Panc1 (cell line): ENCODE results near the gene CHRNA5.

Experiments
- POLR2AphosphoS5 ChIP-seq: IDR thresholded peaks from 2 replicates; pipeline ENCODE4 v1.6.1; 2012; ENCODE audit warnings: mild to moderate bottlenecking, low read depth, low read length, moderate library complexity
- SIN3A ChIP-seq: IDR thresholded peaks from 2 replicates; pipeline ENCODE4 v1.6.1; 2012; ENCODE audit warnings: low read depth, mild to moderate bottlenecking, low read length, moderate library complexity, borderline replicate concordance; ENCODE audit not compliant: insufficient read depth
- TCF7L2 ChIP-seq: IDR thresholded peaks from 2 replicates; pipeline ENCODE4 v1.6.1; 2011; ENCODE audit warnings: mild to moderate bottlenecking, low read depth, low read length, inconsistent platforms
- TF ChIP-seq, protein P1 (sequence below): fragments of 450-650 bp; IDR thresholded peaks from 2 replicates; pipeline ENCODE4 v1.5.1; 2017; ENCODE audit warnings: mild to moderate bottlenecking
- TF ChIP-seq, protein P2 (sequence below), 2 experiments: IDR thresholded peaks; 2 replicates each; pipeline ENCODE4 v1.6.1; 2011 to 2012; ENCODE audit warnings: low read depth in 2 of 2, control low read depth in 1 of 2, low read length in 1 of 2, mild to moderate bottlenecking in 1 of 2, moderate library complexity in 1 of 2; ENCODE audit not compliant: insufficient read depth in 1 of 2

DNA sequence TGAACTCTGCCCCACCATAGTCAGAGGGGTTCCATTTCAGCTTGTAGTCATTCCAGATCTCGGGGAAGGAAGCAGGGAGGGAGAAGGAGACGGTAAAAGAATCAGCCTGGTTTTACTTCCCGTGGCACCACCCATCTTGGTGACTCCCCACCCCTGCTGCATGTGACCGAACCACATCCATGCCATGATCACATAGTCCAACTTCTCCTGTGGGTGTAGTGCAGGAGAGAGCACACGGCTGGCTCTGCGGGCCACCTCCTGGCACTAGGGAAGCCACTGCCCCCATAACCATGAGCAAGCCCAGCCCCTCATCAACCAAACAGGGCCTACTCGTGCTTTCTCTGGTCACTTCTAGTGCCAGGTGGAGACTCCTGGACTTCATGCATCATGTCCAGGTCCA, 51.8 kb downstream of the CHRNA5 start:
- TF ChIP-seq, protein P1, sequence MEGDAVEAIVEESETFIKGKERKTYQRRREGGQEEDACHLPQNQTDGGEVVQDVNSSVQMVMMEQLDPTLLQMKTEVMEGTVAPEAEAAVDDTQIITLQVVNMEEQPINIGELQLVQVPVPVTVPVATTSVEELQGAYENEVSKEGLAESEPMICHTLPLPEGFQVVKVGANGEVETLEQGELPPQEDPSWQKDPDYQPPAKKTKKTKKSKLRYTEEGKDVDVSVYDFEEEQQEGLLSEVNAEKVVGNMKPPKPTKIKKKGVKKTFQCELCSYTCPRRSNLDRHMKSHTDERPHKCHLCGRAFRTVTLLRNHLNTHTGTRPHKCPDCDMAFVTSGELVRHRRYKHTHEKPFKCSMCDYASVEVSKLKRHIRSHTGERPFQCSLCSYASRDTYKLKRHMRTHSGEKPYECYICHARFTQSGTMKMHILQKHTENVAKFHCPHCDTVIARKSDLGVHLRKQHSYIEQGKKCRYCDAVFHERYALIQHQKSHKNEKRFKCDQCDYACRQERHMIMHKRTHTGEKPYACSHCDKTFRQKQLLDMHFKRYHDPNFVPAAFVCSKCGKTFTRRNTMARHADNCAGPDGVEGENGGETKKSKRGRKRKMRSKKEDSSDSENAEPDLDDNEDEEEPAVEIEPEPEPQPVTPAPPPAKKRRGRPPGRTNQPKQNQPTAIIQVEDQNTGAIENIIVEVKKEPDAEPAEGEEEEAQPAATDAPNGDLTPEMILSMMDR, result no peak
- no peak for TF ChIP-seq POLR2AphosphoS5
- TF ChIP-seq, protein P2, sequence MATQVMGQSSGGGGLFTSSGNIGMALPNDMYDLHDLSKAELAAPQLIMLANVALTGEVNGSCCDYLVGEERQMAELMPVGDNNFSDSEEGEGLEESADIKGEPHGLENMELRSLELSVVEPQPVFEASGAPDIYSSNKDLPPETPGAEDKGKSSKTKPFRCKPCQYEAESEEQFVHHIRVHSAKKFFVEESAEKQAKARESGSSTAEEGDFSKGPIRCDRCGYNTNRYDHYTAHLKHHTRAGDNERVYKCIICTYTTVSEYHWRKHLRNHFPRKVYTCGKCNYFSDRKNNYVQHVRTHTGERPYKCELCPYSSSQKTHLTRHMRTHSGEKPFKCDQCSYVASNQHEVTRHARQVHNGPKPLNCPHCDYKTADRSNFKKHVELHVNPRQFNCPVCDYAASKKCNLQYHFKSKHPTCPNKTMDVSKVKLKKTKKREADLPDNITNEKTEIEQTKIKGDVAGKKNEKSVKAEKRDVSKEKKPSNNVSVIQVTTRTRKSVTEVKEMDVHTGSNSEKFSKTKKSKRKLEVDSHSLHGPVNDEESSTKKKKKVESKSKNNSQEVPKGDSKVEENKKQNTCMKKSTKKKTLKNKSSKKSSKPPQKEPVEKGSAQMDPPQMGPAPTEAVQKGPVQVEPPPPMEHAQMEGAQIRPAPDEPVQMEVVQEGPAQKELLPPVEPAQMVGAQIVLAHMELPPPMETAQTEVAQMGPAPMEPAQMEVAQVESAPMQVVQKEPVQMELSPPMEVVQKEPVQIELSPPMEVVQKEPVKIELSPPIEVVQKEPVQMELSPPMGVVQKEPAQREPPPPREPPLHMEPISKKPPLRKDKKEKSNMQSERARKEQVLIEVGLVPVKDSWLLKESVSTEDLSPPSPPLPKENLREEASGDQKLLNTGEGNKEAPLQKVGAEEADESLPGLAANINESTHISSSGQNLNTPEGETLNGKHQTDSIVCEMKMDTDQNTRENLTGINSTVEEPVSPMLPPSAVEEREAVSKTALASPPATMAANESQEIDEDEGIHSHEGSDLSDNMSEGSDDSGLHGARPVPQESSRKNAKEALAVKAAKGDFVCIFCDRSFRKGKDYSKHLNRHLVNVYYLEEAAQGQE (IDR thresholded peaks at IDR 0.05; ENCODE audit: insufficient read depth in 1 of 2, low read depth in 2 of 2, low read length in 1 of 2), result no peak
- no peak for TF ChIP-seq SIN3A
- no peak for TF ChIP-seq TCF7L2
